ENCODE results near the gene NEIL3.

Gene NEIL3

GRCh38 chr4:177309522-177310371 is at the start of gene NEIL3:
Gene NEIL3 (plus strand): TSS chr4:177309874. CDS start chr4:177309954, 80 bp downstream.
- H3K4me3 Mint-ChIP-seq = peak within 1 kb of the TSS; percentile 97
- peak within 1 kb of the TSS; percentile 46 for H3K27ac Mint-ChIP-seq
- DNase-seq = peak; percentile 95
- H3K4me1 Mint-ChIP-seq = peaks cover 17% of the 10 kb centered on the region
- TF ChIP-seq, protein P1, sequence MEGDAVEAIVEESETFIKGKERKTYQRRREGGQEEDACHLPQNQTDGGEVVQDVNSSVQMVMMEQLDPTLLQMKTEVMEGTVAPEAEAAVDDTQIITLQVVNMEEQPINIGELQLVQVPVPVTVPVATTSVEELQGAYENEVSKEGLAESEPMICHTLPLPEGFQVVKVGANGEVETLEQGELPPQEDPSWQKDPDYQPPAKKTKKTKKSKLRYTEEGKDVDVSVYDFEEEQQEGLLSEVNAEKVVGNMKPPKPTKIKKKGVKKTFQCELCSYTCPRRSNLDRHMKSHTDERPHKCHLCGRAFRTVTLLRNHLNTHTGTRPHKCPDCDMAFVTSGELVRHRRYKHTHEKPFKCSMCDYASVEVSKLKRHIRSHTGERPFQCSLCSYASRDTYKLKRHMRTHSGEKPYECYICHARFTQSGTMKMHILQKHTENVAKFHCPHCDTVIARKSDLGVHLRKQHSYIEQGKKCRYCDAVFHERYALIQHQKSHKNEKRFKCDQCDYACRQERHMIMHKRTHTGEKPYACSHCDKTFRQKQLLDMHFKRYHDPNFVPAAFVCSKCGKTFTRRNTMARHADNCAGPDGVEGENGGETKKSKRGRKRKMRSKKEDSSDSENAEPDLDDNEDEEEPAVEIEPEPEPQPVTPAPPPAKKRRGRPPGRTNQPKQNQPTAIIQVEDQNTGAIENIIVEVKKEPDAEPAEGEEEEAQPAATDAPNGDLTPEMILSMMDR (IDR thresholded peaks at IDR 0.05) = no peak
- H3K36me3 Mint-ChIP-seq (ENCODE audit: low read depth) = peaks cover 22% of the 10 kb centered on the region
- peaks cover 3% of the 10 kb centered on the region for H3K27me3 Mint-ChIP-seq (ENCODE audit: low read depth, poor library complexity)
- H3K9me3 Mint-ChIP-seq = peaks cover under 1% of the 10 kb centered on the region

GRCh38 chr4:177263818-177264217 is 45.9 kb upstream of the NEIL3 start:
- TF ChIP-seq, protein P1 (IDR thresholded peaks at IDR 0.05) = no peak
- H3K9me3 Mint-ChIP-seq = peaks cover 11% of the 10 kb centered on the region
- H3K4me1 Mint-ChIP-seq = no peaks in the 10 kb centered on the region
- DNase-seq = no peak
- no peak overlapping the region for H3K4me3 Mint-ChIP-seq
- H3K27ac Mint-ChIP-seq = no peak overlapping the region
- no peaks in the 10 kb centered on the region for H3K36me3 Mint-ChIP-seq (ENCODE audit: low read depth)
- peaks cover under 1% of the 10 kb centered on the region for H3K27me3 Mint-ChIP-seq (ENCODE audit: low read depth, poor library complexity)

GRCh38 chr4:177264788-177265422 is 44.8 kb upstream of the NEIL3 start:
- H3K4me3 Mint-ChIP-seq = no peak overlapping the region
- DNase-seq = no peak
- no peaks in the 10 kb centered on the region for H3K9me3 Mint-ChIP-seq
- TF ChIP-seq, protein P1 (IDR thresholded peaks at IDR 0.05) = no peak
- H3K36me3 Mint-ChIP-seq (ENCODE audit: low read depth) = no peaks in the 10 kb centered on the region
- no peaks in the 10 kb centered on the region for H3K27me3 Mint-ChIP-seq (ENCODE audit: low read depth, poor library complexity)
- no peak overlapping the region for H3K27ac Mint-ChIP-seq
- no peaks in the 10 kb centered on the region for H3K4me1 Mint-ChIP-seq

- H3K36me3 Mint-ChIP-seq (ENCODE audit: low read depth) = no peaks in the 10 kb centered on the region
- H3K4me3 Mint-ChIP-seq = no peak overlapping the region
- no peaks in the 10 kb centered on the region for H3K4me1 Mint-ChIP-seq
- no peaks in the 10 kb centered on the region for H3K9me3 Mint-ChIP-seq
- H3K27me3 Mint-ChIP-seq (ENCODE audit: low read depth, poor library complexity) = no peaks in the 10 kb centered on the region
- H3K27ac Mint-ChIP-seq = no peak overlapping the region
- no peak for DNase-seq
- TF ChIP-seq, protein P1 (IDR thresholded peaks at IDR 0.05) = no peak
Measured at GRCh38 chr4:177265729-177266128, 43.9 kb upstream of the NEIL3 start.

DNA sequence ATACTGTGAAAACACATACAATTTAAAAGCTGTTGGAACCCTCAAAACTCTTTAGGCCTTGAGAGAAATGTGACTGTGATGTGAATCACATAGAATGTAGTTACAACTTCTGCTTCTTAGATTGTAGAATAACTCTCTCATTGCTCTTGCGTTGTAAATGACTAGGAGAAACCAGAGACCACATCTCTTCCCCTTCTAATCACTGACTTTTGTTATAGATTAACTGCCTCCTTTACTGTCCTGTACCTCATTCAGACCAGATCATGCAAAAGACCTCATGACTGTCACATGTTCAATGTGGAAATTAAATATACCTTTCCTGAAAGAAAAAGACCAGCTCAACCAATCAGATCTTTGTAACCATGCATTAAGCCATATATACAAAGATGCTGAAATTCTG is 43.2 kb upstream of the NEIL3 start:
- H3K4me3 Mint-ChIP-seq = no peak overlapping the region

More for the DNA sequence above, 43.2 kb upstream of the NEIL3 start:
- TF ChIP-seq, protein P1 (IDR thresholded peaks at IDR 0.05) = no peak
- H3K9me3 Mint-ChIP-seq = no peaks in the 10 kb centered on the region
- H3K4me1 Mint-ChIP-seq = no peaks in the 10 kb centered on the region
- no peaks in the 10 kb centered on the region for H3K27me3 Mint-ChIP-seq (ENCODE audit: low read depth, poor library complexity)
- H3K27ac Mint-ChIP-seq = no peak overlapping the region
- no peak for DNase-seq
- H3K36me3 Mint-ChIP-seq (ENCODE audit: low read depth) = no peaks in the 10 kb centered on the region
